Stimulated activated CD8-positive, alpha-beta memory T cell treated with anti-CD3 and anti-CD28 coated beads, Interleukin-7, amount 100 ng/mL, for 4 hours (primary cell): ENCODE data around the gene COMMD9.

Experiments
- DNase-seq, 2 donors: peaks; one replicate each; pipeline ENCODE4 v3.0.0-alpha.2; 2020; ENCODE audit warnings: low read depth in 2 of 2

COMMD9 gene

GRCh38 chr11:36224209-36224882, 64.9 kb downstream of the COMMD9 start:
- DNase-seq: no peak

DNA sequence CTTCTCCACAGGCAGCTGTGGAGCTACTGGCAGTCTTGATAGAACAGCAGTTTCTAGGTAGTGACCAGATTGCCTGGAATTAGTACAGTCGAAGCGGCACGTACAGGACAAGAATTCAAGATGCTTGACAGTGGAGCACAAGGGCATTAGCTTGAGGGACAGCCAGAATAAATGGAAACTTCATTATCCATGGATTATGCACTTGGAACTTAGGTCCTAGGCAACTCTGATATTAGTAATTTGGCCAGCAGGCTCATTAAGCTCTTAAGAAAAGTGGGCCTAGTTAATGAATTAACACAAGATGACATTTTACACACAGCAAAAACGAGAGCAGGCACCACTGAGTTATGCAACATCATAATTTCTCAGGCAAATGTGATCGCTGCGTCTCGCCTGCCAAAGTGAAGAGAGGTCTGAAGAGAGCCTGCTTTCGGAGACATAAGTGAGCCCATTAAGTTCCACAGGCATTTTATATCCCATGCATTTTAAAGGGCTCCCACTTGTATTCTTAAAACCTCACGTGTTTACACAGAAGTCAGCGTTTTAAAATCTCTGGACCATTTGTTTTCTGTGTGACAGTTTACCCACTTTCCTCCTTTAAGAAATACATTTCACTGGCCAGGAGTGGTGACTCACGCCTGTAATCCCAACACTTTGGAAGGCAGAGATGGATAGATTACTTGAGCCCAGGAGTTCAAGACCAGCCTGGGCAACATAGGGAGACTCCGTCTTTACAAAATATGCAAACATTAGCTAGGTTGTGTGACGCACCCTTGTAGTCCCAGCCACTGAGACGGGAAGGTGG, 66.2 kb downstream of the COMMD9 start:
- no peak for DNase-seq
